Astrocyte (in vitro differentiated cells and primary cell): ENCODE measurements around the gene FREY1. TPM values are rescaled to one million over a fixed set of nuclear protein-coding genes. Genes with fewer than 3 reads are reported as not detected.

Experiments used
- DNase-seq: peaks from one replicate; pipeline ENCODE4 v3.0.0-alpha.2; 2010; ENCODE audit warnings: low read depth
- FAIRE-seq: peaks from 2 replicates; lab custom pipeline; 2011; peaks lifted over from hg19 to GRCh38; lab: Jason Lieb, UNC
- H2AFZ ChIP-seq: 2 replicates; pipeline ENCODE4 v1.6.0; 2012; ENCODE audit warnings: low read depth, low read length, inconsistent platforms
- H3K27ac ChIP-seq: 2 replicates; pipeline ENCODE4 v1.5.1; 2011; ENCODE audit warnings: low read depth, low read length, inconsistent platforms
- H3K27me3 ChIP-seq: 2 replicates; pipeline ENCODE4 v1.6.0; 2011; ENCODE audit warnings: low read length, inconsistent platforms; ENCODE audit not compliant: insufficient read depth
- H3K36me3 ChIP-seq: 2 replicates; pipeline ENCODE4 v1.5.1; 2011; ENCODE audit warnings: low read length, inconsistent platforms; ENCODE audit not compliant: insufficient read depth
- H3K4me1 ChIP-seq: 2 replicates; pipeline ENCODE4 v1.5.1; 2011; ENCODE audit warnings: low read length, inconsistent platforms; ENCODE audit not compliant: insufficient read depth
- H3K4me2 ChIP-seq: 2 replicates; pipeline ENCODE4 v1.6.0; 2012; ENCODE audit warnings: low read length, inconsistent platforms
- H3K4me3 ChIP-seq: 2 replicates; pipeline ENCODE4 v1.5.1; 2011; ENCODE audit warnings: low read depth, mild to moderate bottlenecking, low read length, inconsistent platforms; ENCODE audit not compliant: insufficient read depth
- H3K79me2 ChIP-seq: 2 replicates; pipeline ENCODE4 v1.6.0; 2012; ENCODE audit warnings: mild to moderate bottlenecking, low read length, inconsistent platforms; ENCODE audit not compliant: insufficient read depth
- H3K9ac ChIP-seq: 2 replicates; pipeline ENCODE4 v1.6.0; 2012; ENCODE audit warnings: mild to moderate bottlenecking, low read length, inconsistent platforms
- H3K9me3 ChIP-seq: 2 replicates; pipeline ENCODE4 v1.5.1; 2012; ENCODE audit warnings: low read depth, mild to moderate bottlenecking, low read length, inconsistent platforms; ENCODE audit not compliant: insufficient read depth
- H4K20me1 ChIP-seq: 2 replicates; pipeline ENCODE4 v1.6.0; 2012; ENCODE audit warnings: low read length, inconsistent platforms; ENCODE audit not compliant: insufficient read depth
- H3K27ac Mint-ChIP-seq: one replicate; pipeline ENCODE4 v1.8.0; 2021; ENCODE audit warnings: mild to moderate bottlenecking, mixed read lengths; ENCODE audit not compliant: unreplicated experiment
- H3K27me3 Mint-ChIP-seq: one replicate; pipeline ENCODE4 v1.8.0; 2021; ENCODE audit warnings: low read depth, mixed read lengths; ENCODE audit not compliant: unreplicated experiment
- H3K36me3 Mint-ChIP-seq: one replicate; pipeline ENCODE4 v1.8.0; 2021; ENCODE audit warnings: low read depth, mixed read lengths; ENCODE audit not compliant: unreplicated experiment
- H3K4me1 Mint-ChIP-seq: one replicate; pipeline ENCODE4 v1.8.0; 2021; ENCODE audit warnings: low read depth, mixed read lengths; ENCODE audit not compliant: unreplicated experiment
- H3K4me3 Mint-ChIP-seq: one replicate; pipeline ENCODE4 v1.8.0; 2021; ENCODE audit warnings: mild to moderate bottlenecking, moderate library complexity, mixed read lengths; ENCODE audit not compliant: unreplicated experiment
- H3K9me3 Mint-ChIP-seq: one replicate; pipeline ENCODE4 v1.8.0; 2021; ENCODE audit warnings: mild to moderate bottlenecking, mixed read lengths; ENCODE audit not compliant: unreplicated experiment
- CTCF ChIP-seq: IDR thresholded peaks from 2 replicates; pipeline ENCODE4 v1.5.1; 2011; ENCODE audit warnings: low read depth, mild to moderate bottlenecking, inconsistent platforms, low read length, moderate library complexity; ENCODE audit not compliant: insufficient read depth
- EZH2 ChIP-seq: IDR thresholded peaks from 2 replicates; pipeline ENCODE4 v1.6.1; 2012; ENCODE audit warnings: mild to moderate bottlenecking, low read length, inconsistent platforms; ENCODE audit not compliant: insufficient read depth
- total RNA-seq: library from RNA; stranded (reverse); gene quantifications from 2 replicates; pipeline ENCODE4 v1.2.1, GENCODE V29; 2021

The FREY1 gene
- total RNA-seq, 1 donor from 2014 or later = 0.79 TPM

- H3K79me2 ChIP-seq = peaks cover 1% of the 10 kb centered on the region
- peak within 1 kb of the TSS; percentile 26 for H3K4me2 ChIP-seq
- DNase-seq (no peak), FAIRE-seq (no peak)
- no peaks in the 10 kb centered on the region for H3K9me3 ChIP-seq
- H3K36me3 ChIP-seq = no peaks in the 10 kb centered on the region
- H3K4me1 ChIP-seq = no peaks in the 10 kb centered on the region
- H3K9me3 Mint-ChIP-seq = peaks cover 3% of the 10 kb centered on the region
- no peak within 1 kb of the TSS for H3K27ac ChIP-seq
- peaks cover 31% of the 10 kb centered on the region for H3K27me3 Mint-ChIP-seq
- no peak within 1 kb of the TSS for H2AFZ ChIP-seq
- H3K4me3 Mint-ChIP-seq = no peak within 1 kb of the TSS
- H3K27me3 ChIP-seq = peaks cover 30% of the 10 kb centered on the region
- H3K4me1 Mint-ChIP-seq = no peaks in the 10 kb centered on the region
- H4K20me1 ChIP-seq = no peaks in the 10 kb centered on the region
- H3K9ac ChIP-seq = no peak within 1 kb of the TSS
- TF ChIP-seq CTCF = no peak
- peak; percentile 99 for TF ChIP-seq EZH2
- no peak within 1 kb of the TSS for H3K4me3 ChIP-seq
- no peaks in the 10 kb centered on the region for H3K36me3 Mint-ChIP-seq
- peak within 1 kb of the TSS; percentile 48 for H3K27ac Mint-ChIP-seq
Measured at GRCh38 chr11:45922425-45923082, 15.5 kb upstream of the FREY1 start, which contains the start of gene LARGE2. Gene LARGE2 (plus strand): TSS chr11:45922656. CDS start chr11:45922883, 227 bp downstream.

DNA sequence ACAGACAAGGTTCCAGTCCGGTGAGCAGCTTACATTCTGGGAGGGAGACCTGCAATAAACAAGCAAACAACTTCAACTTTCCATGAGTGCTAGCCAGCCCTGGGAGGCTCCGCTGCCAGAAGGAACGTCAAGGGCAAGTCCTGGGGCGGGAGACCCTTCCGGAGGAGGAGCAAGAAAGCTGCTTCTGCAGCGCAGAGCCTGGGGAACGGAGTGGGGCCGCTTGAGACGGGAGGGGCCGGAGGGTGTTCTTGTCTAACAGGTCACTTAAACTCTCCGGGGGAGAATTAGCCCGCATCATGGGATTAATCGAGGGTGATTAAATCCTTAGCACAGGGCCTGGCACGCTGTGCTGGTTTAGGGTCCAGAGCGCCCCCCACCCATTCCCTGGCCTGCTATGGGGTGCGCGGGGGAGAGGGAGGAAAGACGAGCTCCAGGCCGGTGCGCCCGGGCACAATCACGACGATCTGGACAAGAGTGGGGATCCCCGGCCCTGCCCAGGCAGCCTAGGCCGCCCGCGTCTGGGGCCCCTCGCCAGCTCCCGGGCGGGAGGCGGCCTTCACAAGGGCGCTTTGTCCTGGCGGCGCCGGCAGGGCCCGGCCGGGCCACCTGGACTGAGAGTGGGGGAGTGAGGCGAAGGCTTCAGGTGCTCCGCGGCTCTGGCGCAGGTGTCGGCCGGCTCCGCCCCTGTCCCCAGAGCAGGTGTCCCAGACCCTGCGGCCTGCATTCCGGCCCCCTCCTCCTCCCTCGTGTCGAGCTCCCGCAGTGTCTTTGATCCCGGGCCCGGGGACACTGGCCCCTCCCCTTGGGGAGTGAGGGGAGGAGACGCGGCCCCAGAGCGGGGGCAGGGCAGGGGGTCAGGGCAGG is 14.7 kb upstream of the FREY1 start:
- Mint-ChIP-seq H3K27me3 (peaks cover 31% of the 10 kb centered on the region), H3K27ac (peak overlapping the region; percentile 48), H3K9me3 (peaks cover 3% of the 10 kb centered on the region), H3K4me1 (peaks cover 3% of the 10 kb centered on the region), H3K4me3 (no peak overlapping the region), H3K36me3 (no peaks in the 10 kb centered on the region)
- TF ChIP-seq CTCF (no peak), EZH2 (no peak)
- peaks cover 5% of the 10 kb centered on the region for H3K4me1 ChIP-seq
- H3K27ac ChIP-seq = no peak overlapping the region
- H2AFZ ChIP-seq = no peak overlapping the region
- H3K27me3 ChIP-seq = peaks cover 30% of the 10 kb centered on the region
- peak overlapping the region; percentile 26 for H3K4me2 ChIP-seq
- H4K20me1 ChIP-seq = no peaks in the 10 kb centered on the region
- no peak for DNase-seq
- peaks cover 9% of the 10 kb centered on the region for H3K79me2 ChIP-seq
- FAIRE-seq = no peak
- no peaks in the 10 kb centered on the region for H3K9me3 ChIP-seq
- H3K36me3 ChIP-seq = no peaks in the 10 kb centered on the region
- no peak overlapping the region for H3K4me3 ChIP-seq
- H3K9ac ChIP-seq = no peak overlapping the region
